HepG2 (cell line): ENCODE results near the gene ABHD17A. TPM values are rescaled to one million over a fixed set of nuclear protein-coding genes. Genes with fewer than 3 reads are reported as not detected.
A peak's percentile ranks its signal among the peaks of the same experiment; 100 is the strongest.

ENCODE experiments used
- ATM ChIP-seq: fragments of 450-650 bp; IDR thresholded peaks from 2 replicates; pipeline ENCODE4 v1.7.1; 2017; ENCODE audit warnings: mild to moderate bottlenecking, borderline replicate concordance
- FOXA3 ChIP-seq: IDR thresholded peaks from 2 replicates; pipeline ENCODE4 v1.6.1; 2016; ENCODE audit warnings: missing genetic modification reagents, missing compliant biosample characterization
- HNRNPLL ChIP-seq: fragments of 200-400 bp; formaldehyde crosslinking; IDR thresholded peaks from 2 replicates; pipeline ENCODE4 v1.6.1; 2017; ENCODE audit warnings: mild to moderate bottlenecking, low read depth, low read length; ENCODE audit not compliant: poor library complexity, severe bottlenecking
- HOXA3 ChIP-seq: sonication (generic); formaldehyde crosslinking; IDR thresholded peaks from 2 replicates; pipeline ENCODE4 v1.5.0; 2020; ENCODE audit warnings: missing genetic modification reagents
- IKZF4 ChIP-seq: sonication (generic); formaldehyde crosslinking; IDR thresholded peaks from 2 replicates; pipeline ENCODE4 v1.5.1; 2020; ENCODE audit warnings: borderline replicate concordance, mild to moderate bottlenecking, low read depth, missing genetic modification reagents; ENCODE audit errors: not compliant biosample characterization
- MTERF4 ChIP-seq: sonication (generic); formaldehyde crosslinking; IDR thresholded peaks from 2 replicates; pipeline ENCODE4 v1.8.0; 2023; ENCODE audit warnings: mild to moderate bottlenecking, missing genetic modification reagents
- MXI1 ChIP-seq: IDR thresholded peaks from 3 replicates; pipeline ENCODE4 v1.6.1; 2012; ENCODE audit warnings: low read depth, low read length, inconsistent platforms, borderline replicate concordance
- PRPF4 ChIP-seq: fragments of 200-400 bp; formaldehyde crosslinking; IDR thresholded peaks from 2 replicates; pipeline ENCODE4 v1.6.1; 2016; ENCODE audit warnings: low read length, low read depth; ENCODE audit not compliant: poor library complexity, severe bottlenecking
- RFXAP ChIP-seq: sonication (generic); formaldehyde crosslinking; IDR thresholded peaks from 2 replicates; pipeline ENCODE4 v1.4.0; 2020; ENCODE audit warnings: missing genetic modification reagents, borderline replicate concordance
- SIN3B ChIP-seq: fragments of 150-350 bp; IDR thresholded peaks from 2 replicates; pipeline ENCODE4 v1.6.1; 2014; ENCODE audit warnings: low read length
- SP1 ChIP-seq, 2 experiments: fragments of 450-650 bp in 1 of 2; sonication (generic) in 1 of 2; formaldehyde crosslinking in 1 of 2; IDR thresholded peaks; 2 replicates each; pipeline versions ENCODE4 v1.4.0 to v1.6.1; 2016 to 2020; ENCODE audit warnings: missing genetic modification reagents in 1 of 2
- SRY ChIP-seq: sonication (generic); formaldehyde crosslinking; IDR thresholded peaks from 2 replicates; pipeline ENCODE4 v1.8.0; 2022; ENCODE audit warnings: mild to moderate bottlenecking, missing genetic modification reagents
- THAP9 ChIP-seq: sonication (generic); formaldehyde crosslinking; IDR thresholded peaks from 2 replicates; pipeline ENCODE4; 2020; ENCODE audit warnings: missing genetic modification reagents, mild to moderate bottlenecking, borderline replicate concordance
- TOPORS ChIP-seq: sonication (generic); formaldehyde crosslinking; IDR thresholded peaks from 2 replicates; pipeline ENCODE4 v1.8.0; 2023; ENCODE audit warnings: mild to moderate bottlenecking, missing genetic modification reagents
- XRCC5 ChIP-seq: fragments of 200-400 bp; formaldehyde crosslinking; optimal IDR thresholded peaks from 2 replicates; pipeline ENCODE3; 2017; ENCODE audit warnings: mild to moderate bottlenecking, low read length
- ZBTB8A ChIP-seq: sonication (generic); formaldehyde crosslinking; IDR thresholded peaks from 2 replicates; pipeline ENCODE4 v1.4.0; 2020; ENCODE audit warnings: mild to moderate bottlenecking, low read depth, missing genetic modification reagents, borderline replicate concordance
- ZKSCAN8 ChIP-seq: IDR thresholded peaks from 2 replicates; pipeline ENCODE4 v1.6.1; 2016; ENCODE audit warnings: borderline replicate concordance, missing genetic modification reagents, missing compliant biosample characterization
- ZNF33A ChIP-seq: sonication (generic); formaldehyde crosslinking; IDR thresholded peaks from 2 replicates; pipeline ENCODE4 v1.5.1; 2020; ENCODE audit warnings: missing genetic modification reagents, mild to moderate bottlenecking, moderate library complexity, borderline replicate concordance
- ZNF652 ChIP-seq: IDR thresholded peaks from 2 replicates; pipeline ENCODE4 v1.6.1; 2016; ENCODE audit warnings: low read depth, borderline replicate concordance
- ZSCAN25 ChIP-seq: sonication (generic); formaldehyde crosslinking; IDR thresholded peaks from 2 replicates; pipeline ENCODE4 v1.8.0; 2022; ENCODE audit warnings: mild to moderate bottlenecking, missing genetic modification reagents
- polyA plus RNA-seq, 8 experiments: library from polyadenylated mRNA; depleted of rRNA in 3 of 8; stranded (reverse) in 7 of 8; unstranded in 1 of 8; fragments of >200 nt; fragmentation: Illumina TruSeq in 4 of 8; extraction: Trizol in 4 of 8; gene quantifications; 2 replicates each; pipeline versions ENCODE4 v1.2.1 to v1.2.3, GENCODE V29; 2011 to 2016; ENCODE audit warnings: low read depth in 4 of 8, missing spikeins in 1 of 8, mixed read lengths in 1 of 8; ENCODE audit not compliant: insufficient read depth in 1 of 8
- total RNA-seq, 5 experiments: library from RNA; depleted of rRNA; stranded (reverse); fragments of >200 nt; fragmentation: Illumina TruSeq; extraction: Trizol; gene quantifications; 2 replicates each; pipeline ENCODE4 v1.2.3, GENCODE V29; 2016; ENCODE audit warnings: low read depth in 1 of 5
- TF ChIP-seq, protein P1 (sequence below): sonication (generic); formaldehyde crosslinking; IDR thresholded peaks from 2 replicates; pipeline ENCODE4 v1.4.0; 2020; ENCODE audit warnings: mild to moderate bottlenecking, missing genetic modification reagents
- TF ChIP-seq, protein P2 (sequence below): sonication (generic); formaldehyde crosslinking; IDR thresholded peaks from 2 replicates; pipeline ENCODE4 v1.4.0; 2020; ENCODE audit warnings: mild to moderate bottlenecking, low read depth, missing genetic modification reagents
- TF ChIP-seq, protein P3 (sequence below): sonication (generic); formaldehyde crosslinking; IDR thresholded peaks from 2 replicates; pipeline ENCODE4 v1.5.0; 2020; ENCODE audit warnings: mild to moderate bottlenecking, missing genetic modification reagents, moderate library complexity

ABHD17A gene
- total and polyA plus RNA-seq, 2 of the 13 experiments (the other 11 are each of a cell fraction or from before 2014, with no cell fraction given): 27.7 to 40.8 TPM

GRCh38 chr19:1847684-1848398 lies 37.5 kb downstream of the ABHD17A start (continued):
- TF ChIP-seq MTERF4 (peak; percentile 76; the same call in 1 of the 2 replicates), SRY (CRISPR knock-in tag) (0 out of 2 replicates have a peak, but pooled peaks have one; percentile 47), THAP9 (CRISPR knock-in tag) (no peak), ATM (no peak), SIN3B (no peak), ZNF652 (CRISPR knock-in tag) (no peak), MXI1 (peak; percentile 77; the same call in 2 of the 3 replicates), ZSCAN25 (CRISPR knock-in tag) (no peak), PRPF4 (no peak), HNRNPLL (peak; percentile 13), XRCC5 (peak; percentile 17), TOPORS (CRISPR knock-in tag) (no peak), RFXAP (CRISPR knock-in tag) (0 out of 2 replicates have a peak, but pooled peaks have one; percentile 29), HOXA3 (no peak), FOXA3 (CRISPR knock-in tag) (peak; percentile 16; the same call in 1 of the 2 replicates), ZKSCAN8 (CRISPR knock-in tag) (no peak; the same call in 1 of the 2 replicates), ZNF33A (0 out of 2 replicates have a peak, but pooled peaks have one; percentile 63), IKZF4 (CRISPR knock-in tag) (no peak), SP1 (IDR thresholded peaks at IDR 0.05) (no peak), SP1 (CRISPR knock-in tag; IDR thresholded peaks at IDR 0.05) (no peak), ZBTB8A (CRISPR knock-in tag) (no peak)
- TF ChIP-seq, protein P1, sequence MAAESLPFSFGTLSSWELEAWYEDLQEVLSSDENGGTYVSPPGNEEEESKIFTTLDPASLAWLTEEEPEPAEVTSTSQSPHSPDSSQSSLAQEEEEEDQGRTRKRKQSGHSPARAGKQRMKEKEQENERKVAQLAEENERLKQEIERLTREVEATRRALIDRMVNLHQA (CRISPR knock-in tag): no peak
- TF ChIP-seq, protein P2, sequence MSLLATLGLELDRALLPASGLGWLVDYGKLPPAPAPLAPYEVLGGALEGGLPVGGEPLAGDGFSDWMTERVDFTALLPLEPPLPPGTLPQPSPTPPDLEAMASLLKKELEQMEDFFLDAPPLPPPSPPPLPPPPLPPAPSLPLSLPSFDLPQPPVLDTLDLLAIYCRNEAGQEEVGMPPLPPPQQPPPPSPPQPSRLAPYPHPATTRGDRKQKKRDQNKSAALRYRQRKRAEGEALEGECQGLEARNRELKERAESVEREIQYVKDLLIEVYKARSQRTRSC (CRISPR knock-in tag): no peak
- TF ChIP-seq, protein P3, sequence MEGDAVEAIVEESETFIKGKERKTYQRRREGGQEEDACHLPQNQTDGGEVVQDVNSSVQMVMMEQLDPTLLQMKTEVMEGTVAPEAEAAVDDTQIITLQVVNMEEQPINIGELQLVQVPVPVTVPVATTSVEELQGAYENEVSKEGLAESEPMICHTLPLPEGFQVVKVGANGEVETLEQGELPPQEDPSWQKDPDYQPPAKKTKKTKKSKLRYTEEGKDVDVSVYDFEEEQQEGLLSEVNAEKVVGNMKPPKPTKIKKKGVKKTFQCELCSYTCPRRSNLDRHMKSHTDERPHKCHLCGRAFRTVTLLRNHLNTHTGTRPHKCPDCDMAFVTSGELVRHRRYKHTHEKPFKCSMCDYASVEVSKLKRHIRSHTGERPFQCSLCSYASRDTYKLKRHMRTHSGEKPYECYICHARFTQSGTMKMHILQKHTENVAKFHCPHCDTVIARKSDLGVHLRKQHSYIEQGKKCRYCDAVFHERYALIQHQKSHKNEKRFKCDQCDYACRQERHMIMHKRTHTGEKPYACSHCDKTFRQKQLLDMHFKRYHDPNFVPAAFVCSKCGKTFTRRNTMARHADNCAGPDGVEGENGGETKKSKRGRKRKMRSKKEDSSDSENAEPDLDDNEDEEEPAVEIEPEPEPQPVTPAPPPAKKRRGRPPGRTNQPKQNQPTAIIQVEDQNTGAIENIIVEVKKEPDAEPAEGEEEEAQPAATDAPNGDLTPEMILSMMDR (CRISPR knock-in tag): peak; percentile 20; the same call in 1 of the 2 replicates
